Retinal pigment epithelial cell (primary cell): Measurements from ENCODE around the gene STK40.

Experiments used
- DNase-seq: peaks from one replicate; pipeline ENCODE4 v3.0.0-alpha.2; 2010; ENCODE audit warnings: low read depth
- H3K4me3 ChIP-seq: 2 replicates; pipeline ENCODE4 v1.5.1; 2011; ENCODE audit warnings: mild to moderate bottlenecking, low read length, control low read depth, moderate library complexity
- TF ChIP-seq, protein P1 (sequence below): conservative IDR thresholded peaks from 2 replicates; pipeline ENCODE4 v1.5.1; 2011; ENCODE audit warnings: low read depth, low read length, control low read depth, inconsistent platforms

The STK40 gene

DNA sequence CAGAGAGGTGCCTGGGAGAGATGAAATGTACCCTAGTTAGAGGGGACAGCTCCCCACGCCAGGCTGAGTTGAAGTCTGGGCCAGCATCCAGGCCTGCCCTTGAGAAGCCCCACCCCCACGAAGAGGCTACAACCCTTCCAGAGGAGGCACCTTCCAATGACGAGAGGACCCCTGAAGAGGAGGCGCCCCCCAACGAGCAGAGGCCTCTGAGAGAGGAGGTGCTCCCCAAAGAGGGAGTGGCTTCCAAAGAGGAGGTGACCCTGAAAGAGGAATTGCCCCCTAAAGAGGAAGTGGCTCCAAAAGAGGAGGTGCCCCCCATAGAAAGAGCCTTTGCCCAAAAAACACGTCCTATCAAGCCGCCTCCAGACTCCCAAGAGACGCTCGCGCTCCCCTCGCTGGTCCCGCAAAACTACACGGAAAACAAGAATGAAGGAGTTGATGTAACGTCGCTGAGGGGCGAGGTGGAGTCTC is 65.4 kb downstream of the STK40 start:
- TF ChIP-seq, protein P1, sequence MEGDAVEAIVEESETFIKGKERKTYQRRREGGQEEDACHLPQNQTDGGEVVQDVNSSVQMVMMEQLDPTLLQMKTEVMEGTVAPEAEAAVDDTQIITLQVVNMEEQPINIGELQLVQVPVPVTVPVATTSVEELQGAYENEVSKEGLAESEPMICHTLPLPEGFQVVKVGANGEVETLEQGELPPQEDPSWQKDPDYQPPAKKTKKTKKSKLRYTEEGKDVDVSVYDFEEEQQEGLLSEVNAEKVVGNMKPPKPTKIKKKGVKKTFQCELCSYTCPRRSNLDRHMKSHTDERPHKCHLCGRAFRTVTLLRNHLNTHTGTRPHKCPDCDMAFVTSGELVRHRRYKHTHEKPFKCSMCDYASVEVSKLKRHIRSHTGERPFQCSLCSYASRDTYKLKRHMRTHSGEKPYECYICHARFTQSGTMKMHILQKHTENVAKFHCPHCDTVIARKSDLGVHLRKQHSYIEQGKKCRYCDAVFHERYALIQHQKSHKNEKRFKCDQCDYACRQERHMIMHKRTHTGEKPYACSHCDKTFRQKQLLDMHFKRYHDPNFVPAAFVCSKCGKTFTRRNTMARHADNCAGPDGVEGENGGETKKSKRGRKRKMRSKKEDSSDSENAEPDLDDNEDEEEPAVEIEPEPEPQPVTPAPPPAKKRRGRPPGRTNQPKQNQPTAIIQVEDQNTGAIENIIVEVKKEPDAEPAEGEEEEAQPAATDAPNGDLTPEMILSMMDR, result no peak
- DNase-seq, result no peak
- H3K4me3 ChIP-seq, result no peak overlapping the region

DNA sequence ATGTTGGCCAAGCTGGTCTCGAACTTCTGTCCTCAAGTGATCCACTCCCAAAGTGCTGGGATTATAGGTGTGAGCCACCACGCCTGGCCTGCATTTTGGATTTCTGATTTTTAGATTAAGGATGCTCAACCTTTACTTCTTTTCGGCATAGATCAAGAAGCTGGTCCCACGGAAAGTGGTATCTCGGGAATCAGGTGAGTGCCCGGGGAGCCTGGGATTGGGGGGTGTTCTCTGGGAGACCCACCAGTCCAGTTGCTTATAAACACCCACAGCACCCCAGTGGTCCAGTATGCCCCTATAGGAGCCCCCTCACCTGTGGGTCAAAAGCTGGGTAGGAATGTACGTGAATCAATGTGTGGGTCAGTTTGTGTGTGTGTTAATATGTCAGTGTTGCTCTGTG is 76.3 kb downstream of the STK40 start:
- DNase-seq, result no peak
- TF ChIP-seq, protein P1, result no peak
- H3K4me3 ChIP-seq, result no peak overlapping the region

GRCh38 chr1:36307601-36308330 is 78.0 kb downstream of the STK40 start:
- TF ChIP-seq, protein P1, result no peak
- no peak for DNase-seq
- H3K4me3 ChIP-seq, result peak overlapping the region; percentile 86

- peak overlapping the region; percentile 86 for H3K4me3 ChIP-seq
- TF ChIP-seq, protein P1, result no peak
- peak; percentile 71 for DNase-seq
Measured at GRCh38 chr1:36306902-36307456, 78.7 kb downstream of the STK40 start.

DNA sequence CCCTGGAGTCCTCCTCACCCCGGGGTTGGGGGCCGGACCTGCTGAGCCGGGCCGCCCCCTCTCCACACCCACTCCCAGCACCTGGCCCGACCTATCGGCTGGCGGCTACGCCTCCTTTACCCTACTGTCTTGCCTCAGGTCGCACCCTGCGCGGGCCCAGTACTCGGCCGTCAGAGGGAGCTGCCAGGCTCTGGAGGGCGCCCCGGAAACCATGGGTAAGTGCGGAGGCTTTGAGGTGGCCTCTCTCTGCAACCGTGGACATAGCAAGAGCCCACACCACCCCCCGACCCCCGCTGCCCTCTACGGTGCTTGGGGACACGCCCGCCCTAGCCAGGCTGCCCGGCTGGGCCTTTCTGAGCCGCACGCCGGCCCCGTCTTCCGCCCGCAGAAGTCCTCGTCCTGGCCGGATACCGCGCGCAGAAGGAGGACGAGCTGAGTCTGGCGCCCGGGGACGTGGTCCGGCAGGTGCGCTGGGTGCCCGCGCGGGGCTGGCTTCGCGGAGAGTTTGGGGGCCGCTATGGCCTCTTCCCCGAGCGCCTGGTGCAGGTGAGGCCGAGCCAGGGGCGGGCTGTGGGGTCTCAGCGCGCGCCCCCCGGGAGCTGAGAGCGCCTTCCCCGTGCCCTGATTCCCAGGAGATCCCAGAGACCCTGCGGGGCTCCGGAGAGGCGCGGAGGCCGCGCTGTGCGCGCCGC is 79.4 kb downstream of the STK40 start, which contains the start of gene SH3D21:
Gene SH3D21, plus strand, starts transcription at position 159 of the 692 bp plus-strand sequence. Its CDS starts 53 bp downstream, at position 212.
- peak within 1 kb of the TSS; percentile 86 for H3K4me3 ChIP-seq
- TF ChIP-seq, protein P1, result peak; percentile 29
- DNase-seq, result no peak

DNA sequence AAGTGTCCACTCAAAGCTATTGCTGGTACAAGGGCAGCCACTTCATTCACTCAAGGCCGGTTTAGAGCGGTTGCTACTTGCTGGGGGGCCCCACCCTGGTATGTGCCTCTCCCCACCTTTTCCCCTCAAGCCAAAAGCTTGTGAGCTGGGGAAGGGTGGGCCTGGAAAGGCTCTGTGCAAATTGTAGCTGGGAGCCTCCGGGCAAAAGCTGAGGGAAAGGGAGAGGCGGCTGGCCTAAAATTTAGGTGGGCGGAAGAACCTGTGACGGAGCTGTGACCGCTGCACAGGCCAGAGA is 79.9 kb downstream of the STK40 start:
- no peak overlapping the region for H3K4me3 ChIP-seq
- DNase-seq, result no peak
- TF ChIP-seq, protein P1, result no peak
